NCI-H524 (cell line): ENCODE results near the gene KIAA1191.
"Not testable (repeated sequence)": the region's sequence is repeated elsewhere in the genome, so short reads cannot be mapped to it uniquely, and the experiment has no call there.

ENCODE experiments used
- DNase-seq, 2 experiments: peaks; one replicate each; lab custom pipeline; 2025; lab: John Stamatoyannopoulos, UW

KIAA1191 gene

GRCh38 chr5:176317534-176318374 lies 43.8 kb downstream of the KIAA1191 start:
- DNase-seq: no peak

GRCh38 chr5:176305356-176305755 lies 56.2 kb downstream of the KIAA1191 start:
- not testable (repeated sequence) for DNase-seq
